Neural progenitor cell (in vitro differentiated cells): Measurements from ENCODE around the gene LRRC28.

ENCODE experiments used
- CTCF ChIP-seq: fragments of 200-600 bp; sonication (generic); IDR thresholded peaks from 2 replicates; pipeline ENCODE4 v1.5.1; 2017; ENCODE audit warnings: antibody characterized with exemption, mild to moderate bottlenecking
- EZH2 ChIP-seq: fragments of 200-600 bp; sonication (generic); IDR thresholded peaks from 2 replicates; pipeline ENCODE4 v1.6.1; 2017; ENCODE audit warnings: antibody characterized with exemption, mild to moderate bottlenecking, moderate library complexity
- EZH2phosphoT487 ChIP-seq: fragments of 200-600 bp; sonication (generic); IDR thresholded peaks from 2 replicates; pipeline ENCODE4 v1.6.1; 2017; ENCODE audit warnings: antibody characterized with exemption

GRCh38 chr15:99279827-99280226, 28.5 kb downstream of the LRRC28 start:
- no peak for TF ChIP-seq CTCF
- TF ChIP-seq EZH2 = no peak
- TF ChIP-seq EZH2phosphoT487 = no peak
